Right lung (tissue), 5 donors: ENCODE data around the gene MTCH1. TPM values are rescaled to one million over a fixed set of nuclear protein-coding genes. Genes with fewer than 3 reads are reported as not detected.

Experiments used
- DNase-seq, 2 donors: peaks; one replicate each; pipeline ENCODE4 v3.0.0-alpha.2; 2013
- polyA plus RNA-seq, 5 donors: library from polyadenylated mRNA; unstranded; fragments of 120-200 nt; gene quantifications; one replicate each; pipeline versions ENCODE4 v1.2.1 to v1.2.3, GENCODE V29; 2013; ENCODE audit warnings: inconsistent platforms in 1 of 5, low replicate concordance in 1 of 5; ENCODE audit not compliant: insufficient read length in 5 of 5, insufficient read depth in 1 of 5

Gene MTCH1
- polyA plus RNA-seq, 5 donors = 128 to 199 (median 159) TPM

DNA sequence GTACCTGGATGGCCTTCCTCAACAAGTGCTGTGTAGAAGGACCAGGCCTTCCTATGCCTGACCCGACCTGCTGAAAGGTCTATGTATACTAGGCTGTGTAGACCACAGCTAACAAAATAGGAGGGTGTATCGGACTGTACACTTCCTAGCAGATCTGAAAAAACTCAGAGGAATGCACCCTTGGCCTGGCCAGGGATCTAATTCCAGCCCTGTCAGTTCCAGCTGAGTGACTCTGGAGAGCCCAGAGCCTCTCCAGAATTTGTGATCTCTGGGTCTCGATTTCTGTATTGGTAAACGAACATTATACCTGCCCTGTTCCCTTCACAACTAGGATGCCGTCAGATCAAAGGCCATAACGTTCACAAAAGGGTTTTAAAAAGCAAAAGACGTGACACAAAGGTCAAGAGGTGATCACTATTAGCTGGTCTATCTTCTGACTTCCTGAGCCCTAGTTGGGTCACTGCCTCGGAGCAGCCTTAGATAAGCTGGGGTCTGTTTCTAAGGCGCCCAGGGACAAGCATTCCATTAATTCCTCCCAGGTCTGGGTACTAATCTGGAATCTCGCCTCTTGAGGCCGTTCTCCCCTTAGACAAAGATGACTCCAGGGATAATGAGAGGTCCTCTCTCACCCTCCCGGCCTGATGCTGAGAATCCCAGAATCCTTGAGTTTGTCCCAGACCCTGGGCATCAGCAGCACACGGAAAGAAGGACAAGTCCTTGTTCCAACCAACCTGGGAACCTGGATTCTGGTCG, 13.9 kb downstream of the MTCH1 start:
- no peak for DNase-seq

DNA sequence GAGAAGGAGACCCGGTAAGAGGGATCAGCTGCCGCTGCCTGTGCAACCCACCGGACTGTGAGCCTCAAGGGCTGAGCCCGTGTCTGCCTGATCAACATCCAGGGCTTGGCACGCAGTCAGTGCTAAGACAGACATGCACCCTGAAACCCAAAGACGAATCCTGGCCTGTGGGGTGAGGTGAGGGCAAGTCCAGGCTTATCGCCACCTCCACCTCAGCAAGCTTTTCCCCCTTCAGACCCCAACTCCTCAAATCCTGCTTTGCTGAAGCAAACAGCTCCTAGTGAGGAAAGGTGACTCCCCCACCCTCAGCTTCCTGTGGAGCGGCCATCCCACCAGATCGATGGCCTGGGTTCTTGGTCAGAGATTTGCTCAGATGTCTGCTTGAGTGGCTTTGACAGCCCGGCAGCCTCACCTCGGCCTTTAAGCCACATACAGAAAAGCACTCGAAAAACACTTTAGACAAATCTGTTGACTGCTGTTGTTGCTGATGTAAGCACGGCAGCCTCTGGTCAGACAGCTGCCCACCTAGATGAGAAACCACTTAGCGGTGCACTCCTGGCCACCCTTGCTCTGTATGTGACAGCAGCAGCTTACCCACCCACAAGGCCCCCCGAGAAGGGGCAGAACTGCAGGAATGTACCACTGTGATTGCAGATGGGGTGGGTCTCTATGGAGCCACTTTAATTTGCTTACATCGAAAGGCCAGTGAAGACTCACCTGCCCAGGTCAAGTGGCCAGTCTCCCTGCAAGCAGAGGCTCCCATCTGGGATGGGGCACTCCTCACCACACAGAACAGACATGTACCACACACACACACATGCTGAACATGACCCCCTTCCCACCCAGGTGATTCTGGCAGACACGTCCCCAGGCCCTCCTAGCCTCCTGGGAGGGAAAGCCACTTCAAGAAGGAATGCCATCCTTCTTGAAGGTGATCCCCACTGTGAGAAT, 14.8 kb downstream of the MTCH1 start:
- DNase-seq = no peak

DNA sequence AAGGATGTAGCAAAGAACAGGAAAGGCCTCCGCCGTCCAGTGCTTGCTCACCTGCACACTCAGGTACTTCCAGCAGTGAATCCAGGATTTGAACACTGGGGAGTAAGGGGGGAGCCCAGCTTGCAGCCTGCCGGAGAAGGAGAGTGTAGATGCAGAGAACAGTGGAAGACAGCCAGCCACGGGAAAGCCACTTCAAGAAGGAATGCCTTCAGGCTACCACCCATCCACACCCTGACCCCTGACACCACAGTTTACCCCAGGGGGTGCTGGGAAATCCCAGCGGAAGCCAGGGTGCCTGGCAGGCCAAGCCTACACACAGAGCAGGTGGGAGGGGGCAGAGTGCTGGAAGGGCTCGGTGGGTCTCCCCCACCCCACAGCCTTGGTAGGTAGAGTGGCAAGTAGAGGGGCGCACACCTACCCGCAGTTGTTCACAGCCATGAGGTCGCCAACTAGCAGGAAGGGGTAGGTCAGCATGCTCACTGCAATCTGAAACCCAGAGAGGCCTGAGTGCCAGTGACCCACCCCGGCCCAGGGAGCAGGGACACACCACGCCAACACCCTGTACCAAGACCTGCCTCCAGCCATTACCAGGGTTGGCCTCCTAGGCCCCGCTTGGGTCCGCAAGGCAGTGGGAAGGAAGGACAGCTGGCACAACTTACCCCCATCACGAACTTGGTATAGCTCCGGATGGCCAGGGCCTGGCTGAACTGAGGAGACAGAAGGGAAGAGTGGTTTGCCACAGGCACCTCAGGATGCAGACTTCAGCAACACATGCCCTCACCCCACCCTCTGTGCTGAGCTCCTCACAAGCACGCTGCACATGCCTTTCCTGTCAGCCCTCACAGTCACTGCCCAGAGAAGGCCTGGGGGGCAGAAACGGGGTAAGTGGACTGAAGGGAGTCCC, 15.8 kb downstream of the MTCH1 start:
- no peak for DNase-seq

DNA sequence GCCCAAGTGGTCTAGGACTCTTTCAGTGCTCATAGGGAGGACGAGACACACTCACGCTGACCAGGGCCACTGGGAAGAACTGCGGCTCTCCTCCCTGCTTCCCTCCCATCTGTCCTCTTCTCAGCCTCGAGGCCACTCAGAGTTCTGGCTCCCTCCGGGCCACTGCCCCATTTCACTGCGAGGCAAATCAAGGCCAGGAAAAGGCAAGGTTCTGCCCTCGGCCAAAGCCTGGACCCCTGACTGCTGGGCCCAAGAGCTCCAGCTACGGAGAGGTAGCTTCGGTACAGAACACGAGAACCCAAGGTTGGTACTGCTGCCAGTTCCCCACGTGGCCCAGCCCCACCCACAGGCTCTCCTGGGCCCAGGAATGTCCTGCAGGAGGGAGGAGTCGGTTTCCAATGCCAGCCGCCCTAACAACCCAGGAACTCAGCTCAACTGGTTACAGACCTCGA, 16.7 kb downstream of the MTCH1 start:
- DNase-seq = no peak

DNA sequence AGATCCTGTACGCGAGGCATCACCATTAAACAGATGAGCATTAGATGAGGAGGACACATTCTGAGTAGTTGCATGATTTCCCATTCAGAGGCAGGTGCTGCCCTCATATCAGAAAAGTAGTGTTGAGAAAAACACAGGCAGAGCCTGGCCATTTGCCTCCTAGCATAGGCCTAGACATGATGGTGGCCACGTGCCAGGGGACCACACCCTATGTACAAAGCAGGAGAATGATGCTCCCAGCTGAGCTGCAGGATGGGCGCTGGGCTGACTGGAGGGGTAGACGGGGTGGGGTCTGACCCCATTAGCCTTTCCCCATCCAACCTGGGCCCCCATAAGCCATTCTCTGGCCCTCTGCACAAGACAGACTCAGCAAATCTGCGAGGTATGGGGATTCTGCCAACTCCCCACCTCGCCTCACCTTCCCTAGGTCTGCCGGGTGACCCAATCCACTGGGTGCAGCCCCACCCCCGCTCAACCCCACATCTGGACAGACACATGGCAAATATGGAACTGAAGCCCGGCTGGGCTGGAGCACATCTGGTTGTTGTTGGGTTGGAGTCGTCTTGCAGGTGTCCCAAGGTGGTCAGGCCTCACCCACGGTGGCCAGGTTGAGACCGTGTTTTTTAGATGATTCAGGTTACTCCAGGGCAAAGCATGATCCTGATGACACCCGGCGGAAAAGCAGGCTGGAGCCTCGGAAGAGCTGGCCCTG, 17.6 kb downstream of the MTCH1 start:
- no peak for DNase-seq

DNA sequence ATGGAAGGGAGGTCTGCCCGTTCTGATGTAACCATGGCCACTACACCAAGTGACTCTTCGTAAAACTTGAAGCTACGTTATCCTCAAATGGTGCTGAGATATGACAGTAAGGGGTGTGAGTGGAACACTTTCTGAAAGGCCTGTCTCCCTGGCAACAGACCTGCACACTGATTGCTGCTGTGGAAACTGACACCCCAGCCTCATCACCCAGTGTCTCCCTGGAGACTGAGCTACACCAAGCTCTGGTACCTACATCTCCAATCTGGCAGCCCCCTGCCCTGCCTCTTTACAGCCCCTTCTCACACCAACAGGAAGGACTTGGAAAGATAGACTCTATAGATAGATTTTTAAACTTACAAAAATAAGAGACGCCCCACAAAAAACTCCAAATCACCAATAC, 18.2 kb downstream of the MTCH1 start:
- no peak for DNase-seq

DNA sequence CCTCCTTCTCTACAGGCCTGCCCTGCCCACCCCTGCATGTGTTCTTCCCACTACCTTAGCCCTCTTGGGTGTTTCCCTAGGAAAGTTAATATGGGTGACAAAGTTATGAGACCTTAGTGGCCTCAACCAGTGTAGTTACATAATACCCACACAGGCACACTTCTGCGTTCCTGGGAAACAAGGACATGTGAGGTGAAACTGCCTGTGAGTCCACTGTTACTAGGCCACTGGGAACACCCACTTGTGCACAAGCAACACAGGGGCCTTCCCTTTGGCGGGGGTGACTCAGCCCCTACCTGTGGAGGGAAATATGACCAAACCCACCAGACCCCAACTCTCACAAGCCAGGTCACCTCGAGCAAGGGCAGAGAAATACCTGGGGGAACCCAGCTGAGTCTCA, 18.7 kb downstream of the MTCH1 start:
- DNase-seq = no peak

DNA sequence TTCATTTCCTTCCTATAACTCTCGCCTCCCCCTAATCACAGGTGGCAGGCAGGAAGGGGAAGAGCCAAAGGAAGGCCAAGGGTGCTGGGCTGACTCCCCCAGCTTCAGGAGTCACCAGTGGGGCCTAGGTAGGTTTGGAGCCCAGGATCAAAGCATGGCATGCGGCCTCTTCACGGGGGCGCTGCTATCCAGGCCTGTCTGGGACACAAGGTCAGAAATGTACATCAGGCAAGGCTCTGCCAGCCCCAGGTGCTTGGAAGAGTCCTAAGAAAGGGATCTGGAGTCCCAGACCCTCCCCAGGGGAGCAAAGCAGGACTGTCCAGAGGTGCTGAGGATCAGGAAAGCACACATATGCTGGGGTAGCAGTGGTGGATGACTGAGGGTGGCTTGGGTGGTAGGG, 21.1 kb downstream of the MTCH1 start:
- DNase-seq = no peak

DNA sequence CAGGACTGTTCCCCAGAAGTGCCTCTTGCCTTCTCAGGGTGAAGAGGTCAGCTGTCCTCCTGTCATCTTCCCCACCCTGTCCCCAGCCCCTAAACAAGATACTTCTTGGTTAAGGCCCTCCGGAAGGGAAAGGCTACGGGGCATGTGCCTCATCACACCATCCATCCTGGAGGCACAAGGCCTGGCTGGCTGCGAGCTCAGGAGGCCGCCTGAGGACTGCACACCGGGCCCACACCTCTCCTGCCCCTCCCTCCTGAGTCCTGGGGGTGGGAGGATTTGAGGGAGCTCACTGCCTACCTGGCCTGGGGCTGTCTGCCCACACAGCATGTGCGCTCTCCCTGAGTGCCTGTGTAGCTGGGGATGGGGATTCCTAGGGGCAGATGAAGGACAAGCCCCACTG, 21.6 kb downstream of the MTCH1 start:
- DNase-seq = no peak

DNA sequence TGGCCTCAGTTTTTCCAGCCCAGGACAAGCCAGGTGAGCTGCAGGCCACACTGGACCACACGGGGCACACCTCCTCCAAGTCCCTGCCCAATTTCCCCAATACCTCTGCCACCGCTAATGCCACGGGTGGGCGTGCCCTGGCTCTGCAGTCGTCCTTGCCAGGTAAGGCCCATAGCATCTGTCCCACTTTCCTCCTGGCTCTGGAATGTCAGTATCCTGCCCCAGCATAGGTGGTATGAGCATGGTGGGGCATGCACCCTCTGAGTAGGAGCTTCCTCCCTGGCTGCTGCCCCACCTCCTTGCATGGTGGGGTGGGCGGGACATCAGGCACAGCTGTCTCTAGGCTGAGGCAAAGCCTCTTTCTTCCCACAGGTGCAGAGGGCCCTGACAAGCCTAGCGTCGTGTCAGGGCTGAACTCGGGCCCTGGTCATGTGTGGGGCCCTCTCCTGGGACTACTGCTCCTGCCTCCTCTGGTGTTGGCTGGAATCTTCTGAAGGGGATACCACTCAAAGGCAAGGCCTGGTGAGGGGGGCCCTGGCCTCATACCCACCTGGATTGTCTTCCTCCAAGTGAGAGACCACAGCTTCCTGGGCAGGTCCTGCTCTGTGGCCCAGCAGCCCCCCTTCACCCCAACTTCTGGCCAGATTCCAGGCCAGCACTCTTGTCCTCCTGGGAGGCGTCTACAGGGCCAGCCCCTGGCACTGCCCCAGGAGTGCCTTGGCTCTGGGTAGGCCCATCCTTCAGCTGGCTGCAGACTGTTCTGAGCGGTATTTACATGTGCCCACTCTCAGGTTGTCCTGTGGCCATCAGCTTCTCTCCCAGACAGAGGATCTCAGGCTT, 22.3 kb downstream of the MTCH1 start:
- DNase-seq = peak in 1 of 2 donors; percentile 48

DNA sequence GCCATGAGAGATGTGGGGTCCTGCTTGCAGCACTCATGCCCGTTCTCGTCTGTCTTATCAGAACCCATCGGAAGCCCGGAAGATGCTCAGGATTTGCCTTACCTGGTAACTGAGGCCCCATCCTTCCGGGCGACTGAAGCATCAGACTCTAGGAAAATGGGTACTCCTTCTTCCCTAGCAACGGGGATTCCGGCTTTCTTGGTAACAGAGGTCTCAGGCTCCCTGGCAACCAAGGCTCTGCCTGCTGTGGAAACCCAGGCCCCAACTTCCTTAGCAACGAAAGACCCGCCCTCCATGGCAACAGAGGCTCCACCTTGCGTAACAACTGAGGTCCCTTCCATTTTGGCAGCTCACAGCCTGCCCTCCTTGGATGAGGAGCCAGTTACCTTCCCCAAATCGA, 23.1 kb downstream of the MTCH1 start:
- DNase-seq = peak in 1 of 2 donors; percentile 49

DNA sequence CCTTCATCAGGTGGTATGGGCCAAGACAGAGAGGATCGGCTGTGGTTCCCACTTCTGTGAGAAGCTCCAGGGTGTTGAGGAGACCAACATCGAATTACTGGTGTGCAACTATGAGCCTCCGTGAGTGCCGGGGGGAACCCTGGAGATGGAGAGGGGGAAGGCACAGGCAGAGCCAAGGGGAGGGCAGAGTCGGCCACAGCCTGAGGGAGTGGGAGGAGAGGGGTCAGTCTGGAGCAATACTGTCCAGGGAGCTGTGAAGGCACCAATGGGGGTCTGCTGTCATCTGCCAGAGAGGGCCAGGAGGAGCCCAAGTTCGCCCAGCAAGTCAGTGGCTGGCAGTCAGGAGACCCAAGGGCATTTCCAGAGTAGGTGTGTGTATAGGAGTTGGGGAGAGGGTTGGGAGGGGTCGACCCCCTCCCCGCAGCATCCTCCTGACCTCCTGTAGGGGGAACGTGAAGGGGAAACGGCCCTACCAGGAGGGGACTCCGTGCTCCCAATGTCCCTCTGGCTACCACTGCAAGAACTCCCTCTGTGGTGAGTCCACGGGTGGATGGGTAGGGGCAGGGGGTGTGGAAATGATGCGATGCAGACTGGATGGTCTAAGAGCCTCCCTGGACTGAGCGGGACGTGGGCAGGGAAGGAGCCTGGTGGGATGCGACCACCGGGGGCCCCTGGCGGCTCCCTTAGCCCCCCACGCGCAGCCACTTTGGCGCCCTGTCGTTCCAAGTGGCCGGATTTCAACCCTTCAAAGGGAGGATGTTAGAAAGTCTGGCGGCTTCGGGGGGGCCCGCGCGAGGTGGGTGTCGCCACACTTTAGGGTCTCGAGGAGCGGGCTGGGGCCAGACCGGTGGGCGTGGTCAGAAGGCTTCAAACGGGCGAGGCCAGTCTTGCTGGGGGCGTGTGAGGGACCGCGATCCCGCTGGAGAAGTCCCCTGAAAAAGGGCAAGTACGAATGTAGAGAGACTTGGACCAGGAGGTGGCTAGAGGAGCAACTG, 24.3 kb downstream of the MTCH1 start:
- no peak for DNase-seq

DNA sequence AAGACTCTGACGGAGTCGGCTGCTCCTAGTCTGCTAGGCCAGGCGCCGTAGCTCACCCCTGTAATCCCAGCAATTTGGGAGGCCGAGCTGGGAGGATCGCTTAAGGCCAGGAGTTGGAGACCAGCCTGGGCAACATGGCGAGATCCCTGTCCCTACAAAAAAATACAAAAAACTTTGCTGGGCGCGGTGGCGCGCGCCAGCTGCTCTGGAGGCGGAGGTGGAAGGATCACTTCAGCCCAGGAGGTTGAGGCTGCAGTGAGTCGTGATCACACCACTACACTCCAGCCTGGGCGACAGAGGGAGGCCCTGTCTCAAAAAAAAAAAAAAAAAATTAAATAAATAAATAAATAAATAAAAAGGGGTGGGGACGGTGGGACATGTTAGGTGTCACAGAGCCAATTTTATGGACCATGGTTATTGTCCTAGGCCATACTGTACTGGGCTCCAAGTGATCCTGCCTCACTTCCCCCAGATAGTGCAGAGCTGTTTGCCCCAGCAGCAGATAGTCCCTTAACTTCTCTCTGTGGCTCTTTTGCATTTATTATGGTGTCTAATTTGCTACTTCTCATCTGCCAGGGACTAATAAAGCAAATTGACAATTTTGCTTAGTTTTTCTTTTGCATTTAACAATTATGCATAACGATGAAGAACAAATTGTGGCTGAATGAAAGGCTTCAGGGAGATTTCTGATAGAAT, 26.3 kb downstream of the MTCH1 start:
- DNase-seq = no peak

DNA sequence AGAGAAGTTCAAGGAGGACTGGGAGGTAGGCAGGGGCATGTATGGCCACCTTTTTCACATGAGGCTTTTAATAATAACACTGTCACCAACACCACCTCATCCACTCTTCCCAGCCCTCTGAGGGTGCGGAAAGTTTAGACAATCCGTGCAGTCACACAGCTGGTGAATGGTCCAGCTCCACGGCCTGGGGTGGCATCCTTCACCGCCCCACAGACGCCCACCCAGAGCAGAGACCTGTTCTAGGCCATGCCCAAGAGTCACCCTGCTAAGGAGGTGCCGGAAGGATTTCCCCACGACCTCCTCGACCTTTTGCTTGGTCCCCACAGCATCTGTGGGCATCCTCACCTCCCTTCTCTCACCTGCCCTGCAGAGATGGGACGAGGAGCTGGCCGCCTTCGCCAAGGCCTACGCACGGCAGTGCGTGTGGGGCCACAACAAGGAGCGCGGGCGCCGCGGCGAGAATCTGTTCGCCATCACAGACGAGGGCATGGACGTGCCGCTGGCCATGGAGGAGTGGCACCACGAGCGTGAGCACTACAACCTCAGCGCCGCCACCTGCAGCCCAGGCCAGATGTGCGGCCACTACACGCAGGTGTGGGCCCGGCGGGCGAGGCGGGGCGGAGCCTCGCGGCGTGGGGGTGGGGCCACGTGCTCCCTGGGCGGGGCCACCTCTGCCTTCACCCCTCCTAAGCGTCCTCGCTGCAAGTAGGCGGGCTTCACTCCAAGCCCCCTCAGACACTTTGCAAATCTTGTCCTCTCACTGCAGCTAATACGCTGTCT, 27.0 kb downstream of the MTCH1 start:
- DNase-seq = no peak

DNA sequence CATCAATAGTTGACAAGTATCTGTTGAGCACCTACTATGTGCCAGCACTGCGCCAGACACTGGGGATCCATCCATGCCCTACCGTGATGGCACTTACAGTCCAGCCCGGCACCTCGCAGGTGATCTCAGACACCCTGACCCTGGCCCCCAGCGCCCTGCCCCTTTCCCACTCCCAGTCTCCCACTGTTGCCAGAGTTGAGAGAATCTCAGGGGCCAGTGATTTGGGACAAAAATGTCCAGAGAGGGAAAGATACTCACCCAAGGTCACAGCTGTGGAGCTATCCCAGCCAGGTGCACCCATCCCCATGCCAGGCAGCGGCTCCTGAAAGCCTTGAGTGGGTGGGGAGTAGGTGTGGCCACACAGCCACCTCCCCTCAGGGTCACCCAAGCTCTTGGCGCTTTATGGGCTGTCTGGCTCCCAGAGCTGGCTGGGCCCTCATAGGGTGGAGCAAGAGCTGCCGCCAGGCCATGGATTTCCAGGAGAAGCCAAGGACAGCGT, 28.2 kb downstream of the MTCH1 start:
- DNase-seq = no peak

DNA sequence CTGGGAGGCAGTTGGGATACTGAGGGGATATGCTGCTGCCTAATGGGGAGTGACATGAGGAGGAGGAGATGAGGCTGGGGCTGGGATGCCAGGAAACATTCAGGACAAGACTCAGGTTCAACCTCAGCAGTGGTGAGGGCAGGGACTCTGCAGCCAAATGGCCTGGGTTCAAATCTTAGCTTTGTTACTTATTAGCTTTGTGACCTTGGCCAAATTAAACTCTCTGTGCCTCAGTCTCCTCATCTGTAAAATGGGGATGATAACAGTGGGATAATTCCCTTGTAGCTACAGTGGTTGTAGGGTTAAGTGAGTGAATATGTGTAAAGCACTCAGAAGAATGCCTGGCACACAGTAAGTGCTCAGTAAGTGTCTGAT, 29.6 kb downstream of the MTCH1 start:
- no peak for DNase-seq
